ENCODE measurements around the gene TERB1.

TERB1 gene, protein sequence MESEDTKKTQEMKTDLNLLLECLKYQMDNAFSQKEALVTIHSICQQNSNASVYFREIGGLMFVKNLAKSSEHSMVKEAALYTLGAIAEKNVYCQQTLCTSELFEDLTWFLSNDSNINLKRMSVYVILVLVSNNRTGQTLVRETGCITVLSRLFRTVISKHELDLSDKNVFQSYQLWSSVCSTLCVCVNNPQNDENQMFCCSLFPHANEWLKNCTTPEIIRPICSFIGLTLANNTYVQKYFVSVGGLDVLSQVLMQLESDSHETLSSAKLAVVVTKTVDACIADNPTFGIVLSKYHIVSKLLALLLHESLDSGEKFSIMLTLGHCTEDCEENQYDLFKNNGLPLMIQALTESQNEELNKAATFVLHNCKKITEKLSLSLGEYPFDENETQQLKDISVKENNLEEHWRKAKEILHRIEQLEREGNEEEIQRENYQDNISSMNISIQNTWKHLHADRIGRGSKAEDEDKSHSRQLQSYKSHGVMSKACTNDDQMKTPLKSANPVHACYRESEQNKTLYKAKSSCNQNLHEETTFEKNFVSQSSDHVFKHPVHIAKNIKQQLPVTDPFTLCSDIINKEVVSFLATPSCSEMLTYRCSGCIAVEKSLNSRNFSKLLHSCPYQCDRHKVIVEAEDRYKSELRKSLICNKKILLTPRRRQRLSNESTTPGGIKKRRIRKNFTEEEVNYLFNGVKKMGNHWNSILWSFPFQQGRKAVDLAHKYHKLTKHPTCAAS

DNA sequence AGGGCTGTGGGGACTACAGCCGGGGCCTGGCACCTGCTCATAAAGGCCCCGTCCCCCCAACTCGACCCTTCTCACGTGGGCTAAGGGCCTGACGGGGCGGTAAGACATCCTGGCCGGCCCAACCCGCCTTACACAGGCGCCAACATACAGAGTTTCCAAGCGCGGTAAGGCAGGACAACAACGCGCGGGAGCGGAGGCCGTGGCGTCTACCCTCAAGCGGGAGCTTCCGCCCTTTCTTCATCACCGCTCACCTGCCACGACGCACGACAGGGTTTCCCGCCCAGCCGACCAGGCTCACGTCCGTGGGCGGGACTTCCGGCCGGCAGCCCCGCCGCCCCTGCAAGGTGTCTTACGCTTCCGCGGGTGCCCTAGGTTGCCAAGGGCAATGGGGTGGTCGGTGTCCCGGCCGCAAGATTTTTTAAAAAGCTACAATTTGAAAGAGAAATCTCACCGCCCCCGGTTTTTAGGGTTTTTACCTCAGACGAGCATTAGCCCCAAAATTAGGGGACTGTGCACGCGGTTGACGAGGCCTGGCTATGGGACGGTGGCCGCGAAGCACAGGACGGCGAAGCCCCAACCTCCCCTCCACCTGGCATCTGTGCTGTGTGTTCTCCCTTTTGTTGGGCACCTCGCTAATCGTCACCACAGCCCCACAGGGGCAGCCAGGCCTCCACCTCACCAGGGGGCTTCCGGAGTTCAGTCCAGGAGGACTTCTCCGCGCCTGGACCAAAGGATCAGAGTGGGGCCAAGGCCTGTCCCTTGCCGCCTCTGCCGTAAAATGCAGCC, at the start of gene TERB1:
TSS of gene TERB1 (minus strand) at position 265 of the 786 bp plus-strand sequence. CDS start 4,786 bp downstream, outside the sequence.
- no peak for DNase-seq (ENCODE audit: low read depth)

DNA sequence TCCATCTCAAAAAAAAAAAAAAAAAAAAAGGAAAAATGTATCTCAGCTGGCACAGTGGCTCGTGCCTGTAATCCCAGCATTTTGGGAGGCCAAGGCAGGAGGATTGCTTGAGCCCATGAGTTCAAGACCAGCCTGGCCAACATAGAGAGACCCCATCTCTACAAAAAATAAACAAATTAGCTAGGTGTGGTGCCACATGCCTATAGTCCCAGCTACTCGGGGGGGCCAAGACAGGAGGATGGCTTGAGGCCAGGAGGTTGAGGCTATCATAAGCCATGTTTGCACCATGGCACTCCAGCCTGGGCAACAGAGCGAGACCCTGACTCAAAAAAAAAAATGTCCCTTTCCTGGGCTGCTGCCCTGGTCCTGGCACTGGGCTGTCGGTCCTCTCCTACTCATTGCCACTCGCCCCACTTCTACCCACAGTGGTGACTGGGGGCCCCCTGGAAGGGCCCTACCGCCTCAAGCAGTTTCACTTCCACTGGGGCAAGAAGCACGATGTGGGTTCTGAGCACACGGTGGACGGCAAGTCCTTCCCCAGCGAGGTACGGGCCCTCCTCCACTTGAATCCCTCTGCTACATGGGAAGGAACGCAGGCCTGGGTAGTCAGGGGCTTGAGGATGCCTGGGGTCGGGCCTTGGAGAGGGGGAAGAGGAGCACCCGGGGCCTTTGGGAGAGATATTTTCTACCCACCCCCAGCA, 48.9 kb upstream of the TERB1 start:
- DNase-seq (ENCODE audit: low read depth), result no peak

DNA sequence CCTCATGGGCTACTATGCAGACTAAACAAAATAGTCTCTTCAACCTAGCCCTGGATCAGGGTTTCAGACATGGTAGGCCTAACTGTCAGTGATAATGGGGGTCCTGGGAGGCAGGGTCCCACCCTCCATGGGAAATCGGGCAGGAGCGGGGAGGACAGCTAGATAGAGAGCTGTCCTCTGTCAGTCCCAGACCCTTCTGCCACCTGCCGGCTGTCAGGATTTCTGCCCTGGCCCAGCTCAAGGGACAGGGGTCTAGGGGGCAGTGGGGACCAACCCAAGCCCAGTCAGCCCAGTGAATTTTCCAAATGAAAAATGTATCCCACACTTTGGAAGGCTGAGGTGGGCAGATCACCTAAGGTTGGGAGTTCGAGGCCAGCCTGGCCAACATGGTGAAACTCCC, 48.2 kb upstream of the TERB1 start:
- no peak for DNase-seq (ENCODE audit: low read depth)

DNA sequence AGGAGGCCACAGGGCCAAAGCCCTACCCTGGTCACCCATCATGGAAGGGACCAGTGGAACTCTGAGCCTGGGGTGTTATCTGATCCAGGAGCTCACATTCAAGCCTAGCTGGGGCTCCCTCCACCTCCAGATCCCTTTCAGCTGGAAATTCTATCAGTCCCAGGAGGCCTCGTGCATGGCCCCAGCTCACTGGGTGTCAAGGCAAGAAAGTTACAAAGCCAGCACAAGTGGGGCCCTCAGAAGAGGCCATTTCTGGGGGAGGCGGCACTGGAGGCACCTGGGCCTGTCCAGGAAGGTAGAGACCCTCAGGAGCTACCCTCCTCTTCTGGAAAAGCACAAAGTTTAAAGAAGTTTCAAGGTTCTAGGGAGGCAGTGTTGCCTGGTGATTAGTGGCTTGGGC, 47.6 kb upstream of the TERB1 start:
- no peak for DNase-seq (ENCODE audit: low read depth)

DNA sequence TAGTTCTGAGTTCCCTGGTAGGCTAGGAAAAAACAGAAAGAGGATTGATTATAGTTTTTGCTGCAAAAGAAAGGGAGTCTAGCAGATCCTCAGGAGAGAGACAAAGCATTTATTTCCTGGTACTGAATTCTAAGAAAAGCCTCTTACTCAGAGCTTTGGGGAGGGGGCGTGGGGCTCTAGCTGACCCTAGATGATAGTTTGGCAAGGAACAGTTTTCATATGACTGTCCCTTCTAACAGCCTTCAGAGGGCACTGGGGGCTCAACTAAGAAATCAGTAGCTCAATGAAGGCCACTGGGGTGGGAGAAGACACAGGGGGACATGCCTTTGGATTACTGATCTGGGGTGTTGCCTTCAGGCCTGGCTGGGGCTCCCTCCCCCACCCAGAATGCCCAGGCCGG, 46.8 kb upstream of the TERB1 start:
- DNase-seq (ENCODE audit: low read depth), result no peak

DNA sequence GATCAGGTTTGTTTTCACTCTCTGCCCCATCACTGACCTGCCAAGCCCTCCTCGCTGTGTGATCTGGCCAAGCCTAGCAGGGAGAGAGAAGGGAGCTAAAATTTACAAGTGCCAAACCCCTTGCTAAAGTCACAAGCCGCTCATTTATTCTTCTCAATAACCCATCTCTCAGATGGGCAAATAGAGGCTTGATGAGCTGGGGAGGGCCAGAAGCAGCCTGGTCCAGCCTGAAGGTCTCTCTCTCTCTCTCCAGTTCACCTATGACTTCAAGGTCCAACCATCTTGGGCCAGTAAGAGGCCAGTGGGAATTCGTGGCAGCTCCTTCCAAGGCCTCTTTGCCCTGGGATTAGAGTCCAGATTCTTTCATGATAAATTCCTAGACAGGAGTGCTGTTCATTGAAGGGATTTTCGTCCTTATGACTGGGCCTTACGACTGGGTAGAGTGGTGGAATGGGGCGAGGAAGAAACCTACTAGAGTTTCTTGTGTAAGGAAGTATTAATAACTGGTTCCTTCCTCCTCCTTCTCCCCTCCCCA, 46.2 kb upstream of the TERB1 start:
- no peak for DNase-seq (ENCODE audit: low read depth)

DNA sequence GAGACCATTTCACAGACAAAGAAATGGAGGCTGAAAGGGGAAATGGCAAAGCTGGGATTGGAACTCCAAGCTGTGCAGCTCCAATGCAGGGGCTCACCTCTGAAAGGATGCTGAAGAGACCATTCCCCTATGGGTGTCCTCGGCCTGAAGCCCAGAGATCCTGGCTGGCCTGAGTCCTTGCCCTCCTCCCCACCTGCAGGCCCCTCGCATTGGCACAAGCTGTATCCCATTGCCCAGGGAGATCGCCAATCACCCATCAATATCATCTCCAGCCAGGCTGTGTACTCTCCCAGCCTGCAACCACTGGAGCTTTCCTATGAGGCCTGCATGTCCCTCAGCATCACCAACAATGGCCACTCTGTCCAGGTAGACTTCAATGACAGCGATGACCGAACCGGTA, 45.4 kb upstream of the TERB1 start:
- no peak for DNase-seq (ENCODE audit: low read depth)

DNA sequence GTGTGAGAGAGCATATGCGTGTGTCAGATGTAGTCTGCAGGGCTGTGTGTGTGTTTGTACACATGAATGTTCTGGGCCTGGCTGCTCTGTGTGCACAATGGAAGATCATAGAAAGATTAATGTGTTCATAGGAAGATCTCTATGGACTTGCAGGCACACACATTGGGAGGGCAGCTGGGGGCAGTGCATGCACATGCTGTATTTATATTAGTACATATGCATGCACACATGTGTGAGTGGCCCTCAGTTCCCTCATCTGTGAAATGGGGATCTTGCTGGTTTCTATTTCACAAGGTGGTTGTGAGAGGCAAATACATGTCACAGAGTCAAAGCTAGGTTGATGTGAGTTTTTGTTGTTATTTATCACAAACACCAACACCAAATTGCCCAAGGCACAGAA, 44.9 kb upstream of the TERB1 start:
- no peak for DNase-seq (ENCODE audit: low read depth)

DNA sequence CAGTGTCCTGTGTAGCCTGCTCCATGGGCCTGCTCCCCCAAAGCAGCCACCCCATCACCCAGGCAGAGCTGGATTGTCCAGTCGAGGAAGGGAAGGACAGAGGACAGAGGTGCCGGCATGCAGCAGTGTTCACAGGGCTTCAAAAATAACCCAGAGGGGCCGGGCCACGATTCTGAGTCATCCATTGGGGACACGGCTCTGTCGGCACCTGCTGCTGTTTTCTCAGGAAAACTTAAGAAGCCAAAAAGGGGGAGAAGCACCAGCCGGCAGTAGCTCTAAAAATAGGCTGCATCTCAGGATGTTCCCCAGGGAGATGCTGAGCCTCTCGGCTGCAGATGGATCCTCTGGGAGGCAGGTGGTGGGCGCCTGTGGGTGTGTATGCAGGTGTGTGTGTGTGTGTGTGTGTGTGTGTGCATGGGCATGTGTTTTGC, 44.4 kb upstream of the TERB1 start:
- no peak for DNase-seq (ENCODE audit: low read depth)

DNA sequence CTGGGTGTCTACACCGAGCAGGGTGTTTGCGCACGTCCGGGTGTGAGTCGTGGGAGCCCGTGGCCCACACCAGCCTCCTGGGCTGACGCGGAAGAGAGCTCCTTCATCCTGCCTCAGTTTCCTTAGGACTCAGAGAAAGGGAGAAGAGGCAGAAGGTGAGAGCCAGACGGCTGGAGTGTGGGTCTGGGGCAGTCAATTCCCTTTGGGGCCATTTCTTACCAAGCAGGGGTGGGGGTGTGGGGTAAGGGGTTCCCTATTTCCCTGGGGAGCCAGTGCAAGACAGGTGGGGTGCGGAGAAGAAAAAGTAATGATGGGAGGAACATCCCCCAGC, 43.7 kb upstream of the TERB1 start:
- no peak for DNase-seq (ENCODE audit: low read depth)

DNA sequence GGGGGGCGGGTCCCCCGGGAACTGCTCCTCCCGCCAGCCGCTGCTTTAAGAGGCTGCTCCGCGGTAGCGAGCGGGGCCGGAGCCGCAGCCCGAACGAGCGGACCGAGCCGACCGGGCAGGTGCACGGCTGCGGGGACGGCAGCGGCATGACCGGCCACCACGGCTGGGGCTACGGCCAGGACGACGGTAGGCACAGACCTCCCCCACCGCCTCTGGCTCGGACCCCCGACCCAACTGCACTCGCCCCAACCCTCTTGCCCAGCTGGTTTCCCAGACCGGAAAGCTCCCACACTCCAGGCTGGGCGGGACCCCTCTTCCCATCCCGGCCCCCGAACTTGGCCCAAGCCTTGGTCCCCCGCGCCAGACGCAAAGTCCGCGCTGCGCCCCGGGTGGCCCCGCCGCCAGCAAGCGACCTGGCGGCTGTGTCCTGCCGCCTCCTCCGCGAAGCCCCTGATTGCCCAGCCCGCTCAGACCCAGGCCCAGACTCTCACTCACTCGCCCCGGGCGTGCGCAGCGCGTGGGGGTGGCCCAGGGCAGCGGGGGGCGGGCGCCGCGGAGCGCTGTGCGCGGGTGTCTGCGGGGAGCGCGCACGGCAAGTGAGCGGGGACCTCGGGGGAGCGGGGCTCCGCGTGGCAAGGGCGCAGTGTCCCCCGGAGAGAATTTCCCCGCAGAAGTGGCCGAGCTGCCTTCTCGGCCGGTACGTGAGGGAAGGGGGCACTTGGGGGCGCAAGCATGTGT, 43.1 kb upstream of the TERB1 start, which contains the start of gene CA7:
TSS of gene CA7 (plus strand) at position 73 of the 738 bp plus-strand sequence. CDS start at position 147, 74 bp downstream.
- DNase-seq (ENCODE audit: low read depth), result no peak

DNA sequence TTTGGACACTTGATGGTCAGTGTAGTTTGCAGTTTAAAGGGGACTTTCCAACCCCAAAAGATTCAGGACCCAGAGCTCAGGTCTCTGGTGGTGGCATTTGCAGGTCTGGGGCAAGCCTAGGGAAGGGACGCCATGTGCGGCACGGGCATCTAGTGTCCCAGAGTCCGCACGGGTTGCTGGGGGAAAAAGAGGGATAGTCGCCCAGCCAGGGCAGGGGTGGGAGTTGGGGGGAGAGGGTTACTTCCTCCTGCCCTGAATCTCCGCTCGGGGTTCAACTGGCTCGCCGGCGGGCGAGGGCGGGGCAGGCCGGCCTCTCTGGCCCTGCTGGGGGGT, 42.6 kb upstream of the TERB1 start:
- DNase-seq (ENCODE audit: low read depth), result no peak

DNA sequence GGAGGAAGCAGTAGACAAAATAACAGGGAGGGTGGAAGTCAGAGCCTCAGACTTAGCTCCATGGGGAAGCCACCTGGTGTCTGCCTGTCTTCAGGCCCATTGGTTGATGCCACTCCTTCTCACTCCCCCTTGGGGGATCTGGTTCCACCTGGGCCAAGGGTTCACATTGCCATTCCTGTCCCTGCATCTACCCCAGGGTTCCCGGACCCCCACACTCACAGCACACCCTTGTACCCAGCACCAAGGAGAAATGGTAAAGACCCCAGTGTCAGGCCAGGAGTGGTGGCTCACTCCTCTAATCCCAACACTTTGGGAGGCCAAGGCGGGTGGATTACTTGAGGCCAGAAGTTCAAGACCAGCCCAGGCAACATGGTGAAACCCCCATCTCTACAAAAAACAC, 41.8 kb upstream of the TERB1 start:
- DNase-seq (ENCODE audit: low read depth), result no peak

DNA sequence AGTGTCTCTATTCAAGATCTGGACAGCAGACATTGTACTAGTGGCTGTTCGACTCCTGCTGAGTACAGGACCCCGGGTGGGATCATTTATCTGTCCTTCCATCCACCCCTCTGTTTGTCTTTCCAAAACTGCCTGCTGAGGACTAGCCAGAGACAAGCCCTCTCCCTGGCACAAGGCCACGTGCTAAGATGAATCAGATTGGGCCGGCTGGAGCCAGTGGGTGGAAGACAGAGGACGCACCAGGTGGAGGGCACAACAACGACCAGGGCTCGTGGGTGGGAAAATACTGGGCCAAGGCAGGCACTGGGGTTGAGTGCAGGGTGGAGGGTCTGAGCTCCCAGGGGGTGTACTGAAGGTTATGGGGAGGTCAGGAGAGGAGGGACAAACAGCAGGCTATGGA, 41.4 kb upstream of the TERB1 start:
- DNase-seq (ENCODE audit: low read depth), result no peak

DNA sequence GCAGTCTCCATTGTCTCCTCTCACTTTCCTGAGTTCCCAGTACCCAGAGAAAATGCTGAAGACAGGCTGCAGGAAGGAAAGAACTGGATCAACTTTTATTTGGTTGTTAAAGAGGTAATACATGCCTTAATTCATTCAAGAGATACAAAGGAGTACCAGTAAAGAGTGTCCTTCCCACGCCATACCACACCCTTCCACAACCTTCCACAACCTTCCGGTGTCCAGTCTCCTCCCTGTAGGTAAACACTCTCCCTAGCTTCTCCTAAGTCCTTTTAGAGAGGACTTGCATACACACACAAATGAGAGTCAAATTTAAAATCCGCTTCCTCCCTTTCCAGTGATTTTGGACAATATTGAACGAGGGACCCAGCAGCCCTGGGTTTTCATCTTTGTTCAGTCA, 40.0 kb upstream of the TERB1 start:
- DNase-seq (ENCODE audit: low read depth), result no peak

DNA sequence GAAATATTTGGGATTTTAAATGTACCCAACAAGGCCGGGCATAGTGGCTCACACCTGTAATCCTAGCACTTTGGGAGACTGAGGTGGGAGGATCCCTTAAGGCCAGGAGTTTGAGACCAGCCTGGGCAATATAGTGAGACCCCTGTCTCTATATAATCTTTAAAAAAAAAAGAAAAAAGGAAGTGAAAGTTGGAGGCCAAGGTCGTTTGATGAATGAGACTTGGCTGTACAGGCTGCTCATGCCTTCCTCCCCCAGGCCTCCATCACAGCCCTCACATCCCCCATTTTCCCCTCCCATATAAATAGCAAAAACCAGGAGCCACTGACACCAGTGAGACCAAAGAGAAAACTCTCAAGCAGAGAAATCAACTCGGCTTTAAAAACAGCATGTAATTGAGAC, 39.5 kb upstream of the TERB1 start:
- no peak for DNase-seq (ENCODE audit: low read depth)

DNA sequence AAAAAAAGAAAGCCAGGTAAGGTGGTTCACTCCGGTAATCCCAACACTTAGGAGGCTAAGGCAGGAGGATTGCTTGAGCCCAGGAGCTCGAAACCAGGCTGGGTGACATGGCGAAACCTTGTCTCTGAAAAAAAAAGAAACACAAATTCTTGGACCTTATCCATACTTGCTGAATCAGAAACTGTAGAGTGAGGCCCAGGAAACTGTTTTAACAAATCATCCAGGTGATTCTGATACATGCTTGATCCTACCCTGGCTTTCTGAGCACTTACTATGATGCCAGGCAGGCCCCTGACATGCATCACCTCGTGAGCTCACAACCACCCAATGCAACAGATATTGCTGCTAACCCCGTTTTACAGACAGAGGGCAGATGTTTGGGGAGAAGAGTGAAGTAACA, 33.4 kb upstream of the TERB1 start:
- DNase-seq (ENCODE audit: low read depth), result no peak

DNA sequence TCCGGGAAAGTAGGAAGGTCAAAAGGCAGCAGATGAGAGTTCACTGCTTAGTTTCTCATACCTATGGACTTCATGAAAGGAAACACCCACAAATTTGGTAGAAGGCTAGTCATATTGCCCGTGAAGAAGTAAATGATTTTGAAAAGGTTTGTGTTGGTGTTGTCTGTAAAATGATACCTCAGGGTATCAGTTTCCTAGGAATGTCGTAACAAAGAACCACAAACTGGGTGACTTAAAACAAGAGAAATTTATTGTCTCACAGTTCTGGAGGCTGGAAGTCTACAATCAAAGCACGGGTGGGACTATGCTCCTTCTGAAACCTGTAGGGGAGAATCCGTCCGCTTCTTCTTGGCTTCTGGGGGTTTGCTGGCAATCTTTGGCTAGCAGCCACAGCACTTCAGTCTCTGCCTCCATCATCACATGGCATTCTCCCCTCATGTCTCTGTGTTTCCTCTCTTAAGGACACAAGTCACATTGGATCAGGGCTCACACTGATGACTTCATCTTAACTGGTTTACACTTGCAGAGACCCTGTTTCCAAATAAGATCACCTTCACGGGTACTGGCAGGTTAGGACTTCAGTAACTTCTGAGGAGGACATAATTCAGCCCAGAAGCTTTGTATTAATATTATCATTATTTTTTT, 31.4 kb upstream of the TERB1 start:
- DNase-seq (ENCODE audit: low read depth), result peak; percentile 54

DNA sequence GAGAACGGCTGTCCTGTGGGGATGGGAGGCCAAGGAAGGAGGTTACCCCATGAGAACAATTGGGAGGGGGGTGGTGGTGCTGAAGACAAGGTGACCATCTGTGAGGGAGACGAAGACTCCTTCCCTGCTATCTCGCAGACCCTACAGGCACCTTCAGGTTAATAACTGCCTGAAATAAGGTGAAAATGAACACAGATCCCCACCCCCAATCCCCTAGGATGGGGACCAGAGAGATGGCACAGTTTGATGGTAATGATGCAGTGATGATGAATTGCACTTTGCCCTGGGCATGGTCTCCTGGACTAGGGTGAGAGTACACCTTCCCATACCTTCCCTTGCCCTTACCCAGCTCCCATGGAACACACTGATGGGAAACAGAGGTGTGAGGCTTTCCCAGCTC, 30.8 kb upstream of the TERB1 start:
- no peak for DNase-seq (ENCODE audit: low read depth)

Data from EH (cell line).